ENCODE results near the gene HMBS. TPM values are rescaled to one million over a fixed set of nuclear protein-coding genes. Genes with fewer than 3 reads are reported as not detected.
A peak's percentile ranks its signal among the peaks of the same experiment; 100 is the strongest.
"Not testable (repeated sequence)": the region's sequence is repeated elsewhere in the genome, so short reads cannot be mapped to it uniquely, and the experiment has no call there.

Gene HMBS
- total RNA-seq, 3 donors from 2014 or later = 43.7 to 64.7 (median 60.1) TPM

GRCh38 chr11:119056421-119056999, 28.2 kb upstream of the HMBS start:
- Mint-ChIP-seq H3K9me3 (no peaks in the 10 kb centered on the region), H3K4me3 (peak overlapping the region; percentile 95), H3K36me3 (ENCODE audit: insufficient read depth) (peaks cover 40% of the 10 kb centered on the region), H3K4me1 (ENCODE audit: low read depth) (peaks cover 41% of the 10 kb centered on the region), H3K27me3 (ENCODE audit: low read depth) (no peaks in the 10 kb centered on the region)
- DNase-seq (peak; percentile 26), ATAC-seq (peak; percentile 10 to 12)

- no peaks in the 10 kb centered on the region for H3K9me3 Mint-ChIP-seq
- no peaks in the 10 kb centered on the region for H3K27me3 Mint-ChIP-seq (ENCODE audit: low read depth)
- peaks cover 36% of the 10 kb centered on the region for H3K36me3 Mint-ChIP-seq (ENCODE audit: insufficient read depth)
- ATAC-seq (peak; percentile 93 to 95), DNase-seq (peak; percentile 99)
- H3K4me3 Mint-ChIP-seq = peak within 1 kb of the TSS; percentile 95
- H3K4me1 Mint-ChIP-seq (ENCODE audit: low read depth) = peaks cover 36% of the 10 kb centered on the region
Observed at GRCh38 chr11:119057000-119057769, 27.5 kb upstream of the HMBS start, which contains the start of gene HYOU1. Gene HYOU1, minus strand, starts transcription at chr11:119057205. Its CDS starts 1,045 bp downstream, at chr11:119056160.

- not testable (repeated sequence) for H3K4me3 Mint-ChIP-seq; H3K9me3 Mint-ChIP-seq; ATAC-seq; DNase-seq; H3K27me3 Mint-ChIP-seq (ENCODE audit: low read depth)
- peaks cover 22% of the 10 kb centered on the region for H3K36me3 Mint-ChIP-seq (ENCODE audit: insufficient read depth)
- peaks cover 29% of the 10 kb centered on the region for H3K4me1 Mint-ChIP-seq (ENCODE audit: low read depth)
Observed at GRCh38 chr11:119059128-119059527, 25.6 kb upstream of the HMBS start.

- no peak for ATAC-seq
- H3K9me3 Mint-ChIP-seq = no peaks in the 10 kb centered on the region
- no peak for DNase-seq
- H3K4me1 Mint-ChIP-seq (ENCODE audit: low read depth) = peaks cover 30% of the 10 kb centered on the region
- H3K4me3 Mint-ChIP-seq = no peak overlapping the region
- peaks cover 4% of the 10 kb centered on the region for H3K36me3 Mint-ChIP-seq (ENCODE audit: insufficient read depth)
- H3K27me3 Mint-ChIP-seq (ENCODE audit: low read depth) = no peaks in the 10 kb centered on the region
Observed at GRCh38 chr11:119061256-119061655, 23.4 kb upstream of the HMBS start.

GRCh38 chr11:119062779-119063178, 21.9 kb upstream of the HMBS start:
- H3K36me3 Mint-ChIP-seq (ENCODE audit: insufficient read depth) = peaks cover 4% of the 10 kb centered on the region
- DNase-seq (no peak), ATAC-seq (no peak)
- H3K27me3 Mint-ChIP-seq (ENCODE audit: low read depth) = no peaks in the 10 kb centered on the region
- H3K4me3 Mint-ChIP-seq = no peak overlapping the region
- peaks cover 40% of the 10 kb centered on the region for H3K4me1 Mint-ChIP-seq (ENCODE audit: low read depth)
- H3K9me3 Mint-ChIP-seq = no peaks in the 10 kb centered on the region

GRCh38 chr11:119065369-119065768, 19.3 kb upstream of the HMBS start:
- peak; percentile 32 for DNase-seq
- Mint-ChIP-seq H3K4me3 (no peak overlapping the region), H3K36me3 (ENCODE audit: insufficient read depth) (peaks cover 8% of the 10 kb centered on the region), H3K9me3 (no peaks in the 10 kb centered on the region), H3K27me3 (ENCODE audit: low read depth) (no peaks in the 10 kb centered on the region), H3K4me1 (ENCODE audit: low read depth) (peaks cover 48% of the 10 kb centered on the region)
- ATAC-seq = no peak

- Mint-ChIP-seq H3K4me3 (peak within 1 kb of the TSS; percentile 94), H3K4me1 (ENCODE audit: low read depth) (peaks cover 48% of the 10 kb centered on the region), H3K27me3 (ENCODE audit: low read depth) (no peaks in the 10 kb centered on the region), H3K9me3 (no peaks in the 10 kb centered on the region), H3K36me3 (ENCODE audit: insufficient read depth) (peaks cover 17% of the 10 kb centered on the region)
- DNase-seq (peak; percentile 97), ATAC-seq (peak; percentile 98)
Observed at GRCh38 chr11:119067371-119068222, 17.1 kb upstream of the HMBS start, which contains the start of gene VPS11. Gene VPS11, plus strand, starts transcription at chr11:119067818. Its CDS starts 6 bp downstream, at chr11:119067824.

GRCh38 chr11:119077839-119078238, 6.8 kb upstream of the HMBS start:
- DNase-seq (no peak), ATAC-seq (no peak)
- Mint-ChIP-seq H3K27me3 (ENCODE audit: low read depth) (no peaks in the 10 kb centered on the region), H3K36me3 (ENCODE audit: insufficient read depth) (peaks cover 39% of the 10 kb centered on the region), H3K4me1 (ENCODE audit: low read depth) (no peaks in the 10 kb centered on the region), H3K4me3 (no peak overlapping the region), H3K9me3 (no peaks in the 10 kb centered on the region)

GRCh38 chr11:119078675-119079420, 5.8 kb upstream of the HMBS start:
- H3K27me3 Mint-ChIP-seq (ENCODE audit: low read depth) = no peaks in the 10 kb centered on the region
- no peak overlapping the region for H3K4me3 Mint-ChIP-seq

GRCh38 chr11:119081682-119082260, 2.9 kb upstream of the HMBS start:
- Mint-ChIP-seq H3K4me3 (no peak overlapping the region), H3K4me1 (ENCODE audit: low read depth) (peaks cover 16% of the 10 kb centered on the region), H3K36me3 (ENCODE audit: insufficient read depth) (peaks cover 28% of the 10 kb centered on the region), H3K9me3 (no peaks in the 10 kb centered on the region), H3K27me3 (ENCODE audit: low read depth) (no peaks in the 10 kb centered on the region)
- no peak for ATAC-seq
- DNase-seq = no peak

More at GRCh38 chr11:119078675-119079420, 5.8 kb upstream of the HMBS start:
- Mint-ChIP-seq H3K36me3 (ENCODE audit: insufficient read depth) (peaks cover 32% of the 10 kb centered on the region), H3K9me3 (no peaks in the 10 kb centered on the region), H3K4me1 (ENCODE audit: low read depth) (no peaks in the 10 kb centered on the region)
- ATAC-seq = no peak
- no peak for DNase-seq

- DNase-seq (peak; percentile 47), ATAC-seq (peak; percentile 27 to 29)
- peak overlapping the region; percentile 97 for H3K4me3 Mint-ChIP-seq
- H3K4me1 Mint-ChIP-seq (ENCODE audit: low read depth) = peaks cover 23% of the 10 kb centered on the region
- H3K9me3 Mint-ChIP-seq = no peaks in the 10 kb centered on the region
- H3K27me3 Mint-ChIP-seq (ENCODE audit: low read depth) = no peaks in the 10 kb centered on the region
- H3K36me3 Mint-ChIP-seq (ENCODE audit: insufficient read depth) = peaks cover 13% of the 10 kb centered on the region
Observed at GRCh38 chr11:119085437-119085847, 761 bp downstream of the HMBS start.

GRCh38 chr11:119087123-119087522, 2.4 kb downstream of the HMBS start:
- H3K9me3 Mint-ChIP-seq = no peaks in the 10 kb centered on the region
- peak overlapping the region; percentile 50 for H3K4me3 Mint-ChIP-seq
- H3K4me1 Mint-ChIP-seq (ENCODE audit: low read depth) = peaks cover 23% of the 10 kb centered on the region
- H3K36me3 Mint-ChIP-seq (ENCODE audit: insufficient read depth) = peaks cover 5% of the 10 kb centered on the region
- ATAC-seq (no peak), DNase-seq (no peak)
- H3K27me3 Mint-ChIP-seq (ENCODE audit: low read depth) = no peaks in the 10 kb centered on the region

GRCh38 chr11:119087747-119088241, 3.1 kb downstream of the HMBS start:
- Mint-ChIP-seq H3K9me3 (no peaks in the 10 kb centered on the region), H3K27me3 (ENCODE audit: low read depth) (no peaks in the 10 kb centered on the region), H3K4me3 (no peak overlapping the region), H3K4me1 (ENCODE audit: low read depth) (peaks cover 28% of the 10 kb centered on the region), H3K36me3 (ENCODE audit: insufficient read depth) (peaks cover 6% of the 10 kb centered on the region)
- DNase-seq (no peak), ATAC-seq (no peak)

Measured in activated T-cell treated with anti-CD3 and anti-CD28 coated beads, Interleukin-2, amount 50 U/mL, for 4 hours (primary cell).